OCI-LY3 (cell line): ENCODE results near the gene MAD1L1.
"Not testable (repeated sequence)": the region's sequence is repeated elsewhere in the genome, so short reads cannot be mapped to it uniquely, and the experiment has no call there.

Experiments
- H2AFZ ChIP-seq: fragments of 200-600, 300-600 bp; shearing (Covaris generic); 2 replicates; pipeline ENCODE4 v1.6.0; 2014; ENCODE audit warnings: antibody characterized with exemption, low read depth, low read length
- H3K27ac ChIP-seq: fragments of 200-600, 300-600 bp; sonication (generic); 2 replicates; pipeline ENCODE4 v1.5.1; 2014; ENCODE audit warnings: mild to moderate bottlenecking, low read length, moderate library complexity, mixed read lengths
- H3K27me3 ChIP-seq: fragments of 200-600, 300-600 bp; sonication (generic); 2 replicates; pipeline ENCODE4 v1.6.1; 2014; ENCODE audit warnings: low read depth, low read length, mixed read lengths
- H3K36me3 ChIP-seq: fragments of 200-600, 300-600 bp; sonication (generic); replicated peaks from 2 replicates; pipeline ENCODE3; 2014; ENCODE audit warnings: low read depth, low read length, mixed read lengths
- H3K4me1 ChIP-seq: fragments of 300-600, 200-600 bp; sonication (generic); 2 replicates; pipeline ENCODE4 v1.6.1; 2014; ENCODE audit warnings: low read length, mixed read lengths
- H3K4me2 ChIP-seq: fragments of 200-600, 300-600 bp; sonication (generic); 2 replicates; pipeline ENCODE4 v1.6.1; 2014; ENCODE audit warnings: low read length, mixed read lengths
- H3K4me3 ChIP-seq: fragments of 300-600, 200-600 bp; sonication (generic); 2 replicates; pipeline ENCODE4 v1.5.1; 2014; ENCODE audit warnings: antibody characterized with exemption, mild to moderate bottlenecking, low read length, moderate library complexity
- H3K79me2 ChIP-seq: fragments of 300-600, 200-600 bp; shearing (Covaris generic); 2 replicates; pipeline ENCODE4 v1.6.1; 2014; ENCODE audit warnings: mild to moderate bottlenecking, low read length, mixed read lengths
- H3K9ac ChIP-seq: fragments of 300-600, 200-600 bp; shearing (Covaris generic); 2 replicates; pipeline ENCODE4 v1.6.0; 2014; ENCODE audit warnings: mild to moderate bottlenecking, low read length, moderate library complexity
- H3K9me3 ChIP-seq: fragments of 200-600, 300-600 bp; shearing (Covaris generic); 2 replicates; pipeline ENCODE4 v1.6.1; 2014; ENCODE audit warnings: low read length, mixed read lengths; ENCODE audit not compliant: insufficient read depth
- H4K20me1 ChIP-seq: fragments of 200-600, 300-600 bp; sonication (generic); 2 replicates; pipeline ENCODE4 v1.6.1; 2016; ENCODE audit warnings: low read length, mixed read lengths; ENCODE audit not compliant: insufficient read depth
- EZH2phosphoT487 ChIP-seq: fragments of 200-600 bp; shearing (Covaris generic); IDR thresholded peaks from 2 replicates; pipeline ENCODE4 v1.6.1; 2018; ENCODE audit warnings: antibody characterized with exemption, mixed run types, low read depth
- TF ChIP-seq, protein P1 (sequence below): fragments of 200-600, 300-600 bp; sonication (generic); IDR thresholded peaks from 2 replicates; pipeline ENCODE4 v1.5.1; 2014; ENCODE audit warnings: antibody characterized with exemption, low read length, low read depth

MAD1L1 gene

DNA sequence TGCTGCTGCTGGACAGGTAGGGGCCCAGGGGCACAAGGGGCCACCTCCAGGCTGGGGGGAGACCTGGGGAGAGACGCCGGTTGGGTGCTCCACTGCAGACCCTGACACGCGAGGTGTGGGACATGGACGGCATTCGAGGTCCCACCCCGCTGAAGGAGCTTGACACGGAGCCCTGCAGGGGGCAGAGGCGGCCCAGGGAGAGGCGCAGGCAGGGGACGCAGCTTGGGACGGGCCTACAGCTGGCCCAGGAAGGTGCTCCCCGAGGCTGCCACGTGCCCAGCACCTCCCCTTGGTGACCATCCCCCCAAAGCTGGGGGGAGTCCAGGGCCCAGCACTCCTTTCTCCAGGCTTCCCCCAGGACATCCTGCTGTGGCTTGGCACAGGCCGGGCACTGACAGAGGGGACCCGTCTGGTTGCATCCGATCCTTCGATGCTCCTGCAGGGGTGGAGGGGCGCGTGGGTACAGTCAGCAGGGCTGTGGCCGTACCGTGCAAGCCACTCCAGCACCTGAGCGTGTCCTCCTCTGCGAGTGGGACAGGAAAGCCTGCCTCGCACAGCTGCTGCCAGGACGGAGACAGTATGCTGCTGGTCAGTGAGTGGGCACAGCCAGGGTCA, 388.3 kb downstream of the MAD1L1 start:
- no peak overlapping the region for H2AFZ ChIP-seq

DNA sequence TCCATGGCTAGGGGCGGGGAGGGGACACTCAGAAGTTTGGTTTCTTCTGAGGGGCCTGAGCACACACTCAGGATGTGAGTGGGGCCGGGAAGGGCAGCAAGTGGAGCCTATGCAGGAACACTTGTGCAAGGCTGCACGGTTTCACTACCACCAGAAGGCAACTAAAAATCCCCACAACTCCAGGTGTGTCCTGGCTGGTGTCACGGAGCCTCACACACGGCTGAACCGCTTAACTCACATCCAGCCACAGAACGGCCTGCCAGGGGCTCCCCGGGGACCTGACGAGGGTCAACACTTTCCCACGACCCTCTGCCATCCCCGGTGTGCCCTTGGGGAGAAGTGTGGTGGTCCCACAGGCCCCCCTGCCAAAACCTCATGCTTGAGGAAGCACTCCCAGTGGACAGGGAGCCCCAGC, 388.8 kb downstream of the MAD1L1 start:
- Histone ChIP-seq H2AFZ (no peak overlapping the region), H3K9ac (no peak overlapping the region), H3K4me1 (no peaks in the 10 kb centered on the region), H3K27ac (no peak overlapping the region), H4K20me1 (no peaks in the 10 kb centered on the region), H3K9me3 (no peaks in the 10 kb centered on the region), H3K4me3 (no peak overlapping the region), H3K27me3 (no peaks in the 10 kb centered on the region), H3K4me2 (no peak overlapping the region), H3K79me2 (no peaks in the 10 kb centered on the region), H3K36me3 (no peaks in the 10 kb centered on the region)
- TF ChIP-seq, protein P1, sequence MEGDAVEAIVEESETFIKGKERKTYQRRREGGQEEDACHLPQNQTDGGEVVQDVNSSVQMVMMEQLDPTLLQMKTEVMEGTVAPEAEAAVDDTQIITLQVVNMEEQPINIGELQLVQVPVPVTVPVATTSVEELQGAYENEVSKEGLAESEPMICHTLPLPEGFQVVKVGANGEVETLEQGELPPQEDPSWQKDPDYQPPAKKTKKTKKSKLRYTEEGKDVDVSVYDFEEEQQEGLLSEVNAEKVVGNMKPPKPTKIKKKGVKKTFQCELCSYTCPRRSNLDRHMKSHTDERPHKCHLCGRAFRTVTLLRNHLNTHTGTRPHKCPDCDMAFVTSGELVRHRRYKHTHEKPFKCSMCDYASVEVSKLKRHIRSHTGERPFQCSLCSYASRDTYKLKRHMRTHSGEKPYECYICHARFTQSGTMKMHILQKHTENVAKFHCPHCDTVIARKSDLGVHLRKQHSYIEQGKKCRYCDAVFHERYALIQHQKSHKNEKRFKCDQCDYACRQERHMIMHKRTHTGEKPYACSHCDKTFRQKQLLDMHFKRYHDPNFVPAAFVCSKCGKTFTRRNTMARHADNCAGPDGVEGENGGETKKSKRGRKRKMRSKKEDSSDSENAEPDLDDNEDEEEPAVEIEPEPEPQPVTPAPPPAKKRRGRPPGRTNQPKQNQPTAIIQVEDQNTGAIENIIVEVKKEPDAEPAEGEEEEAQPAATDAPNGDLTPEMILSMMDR: no peak
- no peak for TF ChIP-seq EZH2phosphoT487

More for the DNA sequence above, 388.3 kb downstream of the MAD1L1 start:
- Histone ChIP-seq H3K9me3 (no peaks in the 10 kb centered on the region), H3K79me2 (no peaks in the 10 kb centered on the region), H3K27ac (no peak overlapping the region), H3K27me3 (no peaks in the 10 kb centered on the region), H3K36me3 (no peaks in the 10 kb centered on the region), H3K4me2 (no peak overlapping the region), H4K20me1 (no peaks in the 10 kb centered on the region), H3K9ac (no peak overlapping the region), H3K4me3 (no peak overlapping the region), H3K4me1 (no peaks in the 10 kb centered on the region)
- TF ChIP-seq EZH2phosphoT487: no peak
- TF ChIP-seq, protein P1: no peak

DNA sequence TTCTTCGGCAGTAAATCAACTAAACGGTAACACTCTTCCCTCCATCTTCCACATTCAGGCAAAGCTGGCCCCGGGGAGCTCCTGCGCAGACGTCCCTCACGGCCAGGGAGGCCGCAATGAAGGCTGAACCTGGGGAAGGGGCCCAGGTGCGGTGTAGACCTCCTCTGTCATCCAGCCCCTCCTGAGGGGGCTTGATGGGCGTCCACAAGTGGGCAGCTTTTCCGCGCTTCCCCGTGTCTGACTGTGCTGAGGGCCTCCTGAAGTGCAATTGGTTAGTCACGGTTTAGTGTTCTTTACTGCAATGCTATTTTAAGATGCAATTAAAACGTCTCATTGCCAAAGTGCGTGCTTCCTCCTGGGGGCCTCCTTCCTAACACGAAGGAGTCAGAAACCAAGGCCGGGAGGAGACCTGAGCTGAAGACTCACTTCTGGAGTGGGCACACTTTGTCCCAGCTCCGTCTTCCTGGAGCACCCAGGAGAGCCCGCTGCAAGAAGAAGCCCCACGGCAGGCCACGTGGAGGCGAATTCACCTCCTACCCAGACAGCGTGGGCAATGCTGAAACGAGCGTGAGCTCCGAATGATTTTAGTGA, 389.4 kb downstream of the MAD1L1 start:
- Histone ChIP-seq H2AFZ (no peak overlapping the region), H3K27ac (no peak overlapping the region), H3K36me3 (no peaks in the 10 kb centered on the region), H3K4me3 (no peak overlapping the region), H3K4me1 (no peaks in the 10 kb centered on the region), H3K79me2 (no peaks in the 10 kb centered on the region), H3K4me2 (no peak overlapping the region), H3K9me3 (no peaks in the 10 kb centered on the region), H4K20me1 (no peaks in the 10 kb centered on the region), H3K27me3 (no peaks in the 10 kb centered on the region), H3K9ac (no peak overlapping the region)
- TF ChIP-seq, protein P1: no peak
- no peak for TF ChIP-seq EZH2phosphoT487

DNA sequence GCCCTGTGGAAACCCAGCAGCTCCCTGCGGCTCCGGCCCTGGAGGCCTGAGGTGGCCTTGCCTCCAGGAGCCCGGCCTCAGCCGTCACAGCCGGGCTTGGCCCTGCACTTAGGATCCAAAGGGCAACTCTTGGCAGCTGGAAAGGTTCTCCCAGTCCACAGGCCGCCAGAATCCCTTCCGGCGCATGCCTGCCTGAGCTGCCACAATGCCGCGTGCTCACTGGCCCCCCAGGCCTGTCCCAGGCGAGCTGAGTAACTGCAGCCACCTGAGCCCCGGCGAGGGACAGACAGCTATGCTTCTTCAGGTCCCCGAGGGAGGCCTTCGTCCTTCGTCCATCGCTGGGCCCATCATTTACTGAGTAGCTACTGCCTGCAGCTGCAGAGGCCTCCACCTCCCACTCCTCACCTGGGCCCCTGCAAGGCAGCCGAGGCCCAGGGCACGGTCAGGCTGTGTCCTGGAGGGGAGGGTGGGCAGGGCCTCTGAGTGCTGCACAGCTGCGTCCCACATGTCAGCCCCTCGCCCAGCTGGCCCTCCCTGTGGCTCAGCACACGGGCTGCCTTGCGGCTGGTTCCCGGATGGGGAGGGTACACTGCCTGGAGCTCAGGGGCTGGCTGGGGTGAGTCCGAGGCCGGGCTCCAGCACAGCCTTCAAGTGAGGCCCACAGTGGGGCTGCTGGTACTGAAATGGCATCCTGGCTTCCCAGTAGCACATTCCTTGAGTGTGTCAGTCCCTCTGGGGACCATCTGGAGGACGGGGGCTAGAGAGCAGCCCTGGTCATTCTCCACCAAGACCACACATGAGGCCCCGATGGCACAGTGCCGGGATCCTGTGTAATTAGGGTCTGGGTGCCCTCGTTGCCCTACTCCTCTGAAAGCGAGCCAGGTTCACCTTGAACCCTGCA, 390.2 kb downstream of the MAD1L1 start:
- H3K36me3 ChIP-seq: no peaks in the 10 kb centered on the region
- no peaks in the 10 kb centered on the region for H3K4me1 ChIP-seq
- no peak overlapping the region for H3K4me2 ChIP-seq
- no peak overlapping the region for H3K4me3 ChIP-seq
- TF ChIP-seq, protein P1: no peak
- no peak for TF ChIP-seq EZH2phosphoT487
- no peak overlapping the region for H3K27ac ChIP-seq
- H2AFZ ChIP-seq: no peak overlapping the region
- H3K9me3 ChIP-seq: no peaks in the 10 kb centered on the region
- no peaks in the 10 kb centered on the region for H4K20me1 ChIP-seq
- no peak overlapping the region for H3K9ac ChIP-seq
- no peaks in the 10 kb centered on the region for H3K27me3 ChIP-seq
- H3K79me2 ChIP-seq: no peaks in the 10 kb centered on the region

DNA sequence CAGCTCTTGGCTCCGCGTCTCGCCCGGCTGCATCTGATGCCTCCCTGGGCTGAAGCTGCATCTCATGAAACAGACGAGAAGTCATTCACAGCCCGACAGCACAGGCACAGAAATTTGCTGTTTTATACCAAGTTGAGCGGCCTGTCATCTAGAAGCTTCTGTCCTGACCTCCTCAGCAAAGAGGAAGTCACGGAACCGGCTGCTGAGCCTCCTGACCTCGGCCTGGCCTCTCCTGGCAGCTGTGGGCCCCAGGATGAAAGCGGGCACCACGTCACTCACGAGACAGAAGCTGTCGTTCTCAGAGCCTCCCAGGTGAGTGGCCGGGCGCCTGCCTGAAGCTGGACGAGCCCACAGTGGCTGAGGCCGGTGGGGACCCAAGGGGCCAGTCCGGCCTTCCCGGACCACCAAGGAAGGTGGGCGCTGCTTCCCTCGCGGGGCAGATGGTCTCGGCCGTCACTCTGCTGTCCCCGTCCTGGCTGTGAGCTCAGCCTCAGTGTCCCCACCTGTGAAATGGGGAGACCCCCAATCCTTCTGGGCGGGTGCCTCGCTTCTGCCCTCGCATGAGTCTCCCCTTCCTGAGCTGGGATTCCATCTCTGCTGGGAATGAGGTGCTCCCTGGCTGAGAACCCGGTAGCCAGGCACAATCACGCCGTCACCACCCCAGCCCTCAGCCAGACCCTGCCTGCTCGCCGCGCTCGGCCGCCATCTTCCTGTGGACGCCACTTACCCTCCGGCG, 391.3 kb downstream of the MAD1L1 start:
- not testable (repeated sequence) for H3K9me3 ChIP-seq, H3K27ac ChIP-seq, H3K79me2 ChIP-seq, H3K36me3 ChIP-seq, H2AFZ ChIP-seq, H3K4me3 ChIP-seq, H3K4me1 ChIP-seq, H4K20me1 ChIP-seq, H3K27me3 ChIP-seq, H3K9ac ChIP-seq, H3K4me2 ChIP-seq
